A673 (cell line): ENCODE results near the gene DMD.

Experiments
- EZH2 ChIP-seq: fragments of 200-600 bp; sonication (generic); IDR thresholded peaks from 2 replicates; pipeline ENCODE4 v1.6.1; 2017; ENCODE audit warnings: borderline replicate concordance, low read depth, mild to moderate bottlenecking, mixed read lengths, antibody characterized with exemption, low read length; ENCODE audit not compliant: poor library complexity, severe bottlenecking
- TF ChIP-seq, protein P1 (sequence below): fragments of 300-800, 200-600 bp; sonication (generic); conservative IDR thresholded peaks from 2 replicates; pipeline ENCODE4 v1.5.1; 2017; ENCODE audit warnings: low read depth, mild to moderate bottlenecking, antibody characterized with exemption, low read length, moderate library complexity, mixed read lengths

DNA sequence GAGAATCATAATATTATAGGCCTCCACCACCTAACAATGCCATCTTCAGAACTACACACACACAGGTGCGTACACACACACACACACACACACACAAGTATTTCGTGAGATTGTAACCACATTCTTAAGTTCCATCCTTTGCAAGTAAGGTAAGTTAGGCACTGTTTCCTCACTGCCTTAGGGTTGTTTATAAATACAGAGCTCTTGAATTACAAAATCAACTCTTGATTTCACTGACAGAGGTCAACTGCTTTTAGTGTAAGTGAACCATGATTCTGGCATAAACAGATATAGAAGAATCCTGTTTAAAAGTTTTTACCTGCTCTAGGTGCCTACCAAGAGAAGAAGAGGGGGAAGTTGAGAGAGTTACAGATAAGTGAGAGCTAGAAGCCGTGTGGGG lies 166.1 kb downstream of the DMD start:
- TF ChIP-seq, protein P1, sequence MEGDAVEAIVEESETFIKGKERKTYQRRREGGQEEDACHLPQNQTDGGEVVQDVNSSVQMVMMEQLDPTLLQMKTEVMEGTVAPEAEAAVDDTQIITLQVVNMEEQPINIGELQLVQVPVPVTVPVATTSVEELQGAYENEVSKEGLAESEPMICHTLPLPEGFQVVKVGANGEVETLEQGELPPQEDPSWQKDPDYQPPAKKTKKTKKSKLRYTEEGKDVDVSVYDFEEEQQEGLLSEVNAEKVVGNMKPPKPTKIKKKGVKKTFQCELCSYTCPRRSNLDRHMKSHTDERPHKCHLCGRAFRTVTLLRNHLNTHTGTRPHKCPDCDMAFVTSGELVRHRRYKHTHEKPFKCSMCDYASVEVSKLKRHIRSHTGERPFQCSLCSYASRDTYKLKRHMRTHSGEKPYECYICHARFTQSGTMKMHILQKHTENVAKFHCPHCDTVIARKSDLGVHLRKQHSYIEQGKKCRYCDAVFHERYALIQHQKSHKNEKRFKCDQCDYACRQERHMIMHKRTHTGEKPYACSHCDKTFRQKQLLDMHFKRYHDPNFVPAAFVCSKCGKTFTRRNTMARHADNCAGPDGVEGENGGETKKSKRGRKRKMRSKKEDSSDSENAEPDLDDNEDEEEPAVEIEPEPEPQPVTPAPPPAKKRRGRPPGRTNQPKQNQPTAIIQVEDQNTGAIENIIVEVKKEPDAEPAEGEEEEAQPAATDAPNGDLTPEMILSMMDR: no peak
- TF ChIP-seq EZH2: no peak
